Testis (tissue), 2 donors: ENCODE data around the gene PGAP1.

Experiments used
- POLR2A ChIP-seq: fragments of 450-650 bp; IDR thresholded peaks from one replicate; pipeline ENCODE4 v1.6.1; 2017; ENCODE audit warnings: antibody characterized with exemption, mild to moderate bottlenecking, moderate library complexity
- TF ChIP-seq, protein P1 (sequence below), 3 experiments: fragments of 450-650 bp in 2 of 3; fragments of 200-600 bp in 1 of 3; sonication (generic) in 1 of 3; IDR thresholded peaks; one replicate each; pipeline ENCODE4 v1.5.1; 2016 to 2019; ENCODE audit warnings: antibody characterized with exemption in 3 of 3, mild to moderate bottlenecking in 2 of 3, moderate library complexity in 1 of 3

DNA sequence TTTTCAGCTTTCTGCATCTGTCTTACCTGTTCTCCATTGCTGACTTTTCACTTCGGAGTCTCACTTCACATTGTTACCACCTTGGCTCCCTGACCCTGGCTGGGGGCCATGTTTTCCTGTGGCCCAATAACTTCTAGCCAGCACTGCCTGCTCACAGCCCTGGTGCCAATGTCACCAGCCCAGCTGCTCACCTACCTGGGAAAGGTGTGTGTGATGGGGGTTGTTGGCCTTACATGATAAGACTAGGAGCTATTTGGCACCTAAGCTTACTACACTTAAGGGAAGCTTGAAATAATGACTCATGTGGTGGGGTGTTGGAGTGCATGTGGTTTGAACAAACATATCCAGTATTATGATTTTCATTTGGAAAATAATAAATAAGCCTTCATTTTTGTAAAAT is 37.5 kb upstream of the PGAP1 start:
- TF ChIP-seq, protein P1, sequence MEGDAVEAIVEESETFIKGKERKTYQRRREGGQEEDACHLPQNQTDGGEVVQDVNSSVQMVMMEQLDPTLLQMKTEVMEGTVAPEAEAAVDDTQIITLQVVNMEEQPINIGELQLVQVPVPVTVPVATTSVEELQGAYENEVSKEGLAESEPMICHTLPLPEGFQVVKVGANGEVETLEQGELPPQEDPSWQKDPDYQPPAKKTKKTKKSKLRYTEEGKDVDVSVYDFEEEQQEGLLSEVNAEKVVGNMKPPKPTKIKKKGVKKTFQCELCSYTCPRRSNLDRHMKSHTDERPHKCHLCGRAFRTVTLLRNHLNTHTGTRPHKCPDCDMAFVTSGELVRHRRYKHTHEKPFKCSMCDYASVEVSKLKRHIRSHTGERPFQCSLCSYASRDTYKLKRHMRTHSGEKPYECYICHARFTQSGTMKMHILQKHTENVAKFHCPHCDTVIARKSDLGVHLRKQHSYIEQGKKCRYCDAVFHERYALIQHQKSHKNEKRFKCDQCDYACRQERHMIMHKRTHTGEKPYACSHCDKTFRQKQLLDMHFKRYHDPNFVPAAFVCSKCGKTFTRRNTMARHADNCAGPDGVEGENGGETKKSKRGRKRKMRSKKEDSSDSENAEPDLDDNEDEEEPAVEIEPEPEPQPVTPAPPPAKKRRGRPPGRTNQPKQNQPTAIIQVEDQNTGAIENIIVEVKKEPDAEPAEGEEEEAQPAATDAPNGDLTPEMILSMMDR (IDR thresholded peaks at IDR 0.05), result no peak
- TF ChIP-seq POLR2A, result no peak
